GM12872 (cell line): Measurements from ENCODE around the gene PRSS48.

Experiments
- TF ChIP-seq, protein P1 (sequence below): IDR thresholded peaks from 3 replicates; pipeline ENCODE4 v1.5.1; 2011; ENCODE audit warnings: low read depth, mild to moderate bottlenecking, low read length, moderate library complexity; ENCODE audit not compliant: insufficient read depth

The PRSS48 gene

DNA sequence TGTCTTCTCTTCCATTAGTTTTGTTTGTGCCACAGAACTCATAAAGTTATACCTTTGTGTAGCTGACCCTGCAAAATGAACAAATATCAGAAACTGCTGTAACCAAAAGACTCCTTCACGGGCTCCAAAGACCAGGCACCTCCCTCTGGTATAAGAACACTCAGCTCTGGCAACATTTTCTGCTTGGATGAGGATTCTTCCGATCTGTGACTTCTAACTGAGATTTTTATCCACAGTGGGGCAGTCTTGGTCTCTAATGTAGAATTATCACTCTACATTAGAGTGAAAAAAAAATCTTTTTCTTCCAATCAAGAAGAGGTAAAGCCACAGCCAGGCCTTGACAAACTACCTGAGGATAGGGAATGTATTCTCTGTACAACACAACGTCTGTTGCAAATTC lies 38.5 kb upstream of the PRSS48 start:
- TF ChIP-seq, protein P1, sequence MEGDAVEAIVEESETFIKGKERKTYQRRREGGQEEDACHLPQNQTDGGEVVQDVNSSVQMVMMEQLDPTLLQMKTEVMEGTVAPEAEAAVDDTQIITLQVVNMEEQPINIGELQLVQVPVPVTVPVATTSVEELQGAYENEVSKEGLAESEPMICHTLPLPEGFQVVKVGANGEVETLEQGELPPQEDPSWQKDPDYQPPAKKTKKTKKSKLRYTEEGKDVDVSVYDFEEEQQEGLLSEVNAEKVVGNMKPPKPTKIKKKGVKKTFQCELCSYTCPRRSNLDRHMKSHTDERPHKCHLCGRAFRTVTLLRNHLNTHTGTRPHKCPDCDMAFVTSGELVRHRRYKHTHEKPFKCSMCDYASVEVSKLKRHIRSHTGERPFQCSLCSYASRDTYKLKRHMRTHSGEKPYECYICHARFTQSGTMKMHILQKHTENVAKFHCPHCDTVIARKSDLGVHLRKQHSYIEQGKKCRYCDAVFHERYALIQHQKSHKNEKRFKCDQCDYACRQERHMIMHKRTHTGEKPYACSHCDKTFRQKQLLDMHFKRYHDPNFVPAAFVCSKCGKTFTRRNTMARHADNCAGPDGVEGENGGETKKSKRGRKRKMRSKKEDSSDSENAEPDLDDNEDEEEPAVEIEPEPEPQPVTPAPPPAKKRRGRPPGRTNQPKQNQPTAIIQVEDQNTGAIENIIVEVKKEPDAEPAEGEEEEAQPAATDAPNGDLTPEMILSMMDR = no peak

DNA sequence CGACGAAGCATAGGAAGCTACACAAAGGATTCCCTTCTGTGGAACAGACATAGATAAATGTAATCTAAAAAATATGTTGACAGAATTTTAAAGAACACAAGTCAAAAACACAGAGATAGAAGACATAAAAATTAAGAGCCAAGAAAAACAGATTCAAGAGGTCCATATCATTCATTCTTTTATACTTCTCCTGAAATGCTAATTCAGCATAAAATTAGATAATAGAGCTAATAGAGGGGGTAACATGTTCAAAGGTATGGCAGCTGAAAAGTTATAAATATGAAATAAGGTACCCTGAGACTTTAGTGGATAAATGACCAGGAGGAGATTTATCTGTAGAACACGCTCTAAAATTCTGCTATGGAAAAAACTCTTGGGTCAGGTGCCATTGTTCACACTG lies 37.4 kb upstream of the PRSS48 start:
- TF ChIP-seq, protein P1 = no peak

DNA sequence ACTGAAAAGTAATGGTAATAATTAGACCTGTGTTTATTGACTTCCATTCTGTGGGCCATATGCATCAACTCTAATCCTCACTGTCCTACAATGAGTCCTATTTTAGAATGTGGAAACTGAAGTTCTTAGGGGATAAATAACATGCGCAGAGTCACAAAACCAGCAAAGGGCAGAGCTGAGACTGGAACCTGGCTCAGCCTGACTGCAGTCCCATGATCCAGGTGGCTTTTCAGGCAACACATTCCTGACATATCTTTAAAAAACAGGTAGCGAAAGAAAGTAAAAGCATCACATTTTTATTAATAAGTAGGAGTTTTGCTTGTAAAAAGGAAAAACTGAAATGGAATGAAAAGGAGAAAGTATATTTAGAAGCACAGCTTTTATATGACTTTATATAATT lies 34.7 kb upstream of the PRSS48 start:
- TF ChIP-seq, protein P1 = no peak

DNA sequence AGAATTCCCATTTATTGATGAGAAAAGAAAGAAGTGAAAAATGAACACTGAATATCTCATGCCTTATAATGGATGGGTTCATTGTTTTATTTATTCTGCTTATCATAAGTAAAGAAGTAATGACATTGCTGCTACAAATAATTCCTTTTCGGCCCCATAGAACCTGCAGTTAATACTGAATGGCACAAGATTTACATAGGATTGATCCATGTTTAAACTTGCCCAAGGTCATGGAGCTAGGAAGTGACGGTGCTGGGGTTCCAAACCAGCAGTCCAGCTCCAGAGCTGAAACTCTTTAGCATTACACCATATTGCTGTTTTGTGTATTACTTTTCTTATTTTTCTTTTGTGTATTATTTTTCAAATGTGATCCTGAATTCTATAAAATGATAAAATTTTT lies 30.2 kb upstream of the PRSS48 start:
- TF ChIP-seq, protein P1 = no peak

DNA sequence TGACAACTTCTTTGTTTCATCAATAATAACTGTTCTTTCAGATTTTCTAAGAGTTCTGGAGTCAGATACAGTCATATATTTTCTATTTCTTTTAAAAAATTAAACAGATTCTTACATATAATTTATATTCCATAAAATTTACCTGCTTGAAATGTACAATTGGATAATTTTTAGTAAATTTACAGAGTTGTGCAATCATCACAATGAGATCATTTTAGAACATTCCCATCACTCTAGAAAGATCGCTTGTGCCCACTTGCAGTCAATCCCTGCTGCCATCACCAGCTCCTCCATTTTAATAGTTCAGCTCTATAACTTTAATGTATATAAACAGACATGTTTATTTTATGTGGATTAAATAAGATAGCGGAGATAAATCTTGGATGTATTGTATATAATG lies 29.6 kb upstream of the PRSS48 start:
- TF ChIP-seq, protein P1 = no peak

DNA sequence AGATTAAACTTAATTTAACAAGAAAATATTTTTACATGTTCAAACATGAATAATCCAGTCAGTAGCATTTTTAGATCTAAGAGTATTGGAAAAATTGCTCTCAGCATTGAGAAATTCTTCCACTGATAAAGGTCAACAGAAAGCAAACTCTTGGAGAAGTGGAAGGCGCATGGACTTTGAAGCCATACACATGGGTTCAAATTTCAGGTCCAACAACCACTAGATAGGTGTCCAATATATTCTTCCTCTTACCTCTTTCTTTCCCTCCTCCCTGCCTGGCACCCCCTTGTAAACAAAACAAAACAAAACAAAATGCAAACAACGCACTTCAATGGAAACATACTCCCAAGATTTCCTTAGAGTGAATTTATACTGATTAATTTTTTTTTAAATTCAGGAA lies 28.4 kb upstream of the PRSS48 start:
- TF ChIP-seq, protein P1 = no peak

DNA sequence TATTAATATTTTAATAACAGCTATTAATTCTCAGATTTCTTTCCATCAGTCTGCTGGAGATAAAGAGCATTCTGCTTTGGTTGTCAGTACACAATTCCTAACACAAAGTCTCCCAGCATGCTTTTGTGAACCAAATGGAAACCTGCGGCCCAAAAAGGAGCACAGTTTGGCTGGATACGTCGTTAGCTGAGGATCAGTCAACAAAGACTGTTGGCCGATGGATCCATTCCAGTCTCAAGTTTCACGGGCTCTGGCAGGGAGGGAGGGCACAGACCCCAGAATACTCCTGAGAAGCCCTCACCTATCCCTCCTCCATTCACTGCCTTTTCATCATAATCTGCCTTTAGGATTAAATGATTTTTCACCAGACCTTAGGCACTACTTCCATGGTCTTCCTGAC lies 26.3 kb upstream of the PRSS48 start:
- TF ChIP-seq, protein P1 = no peak
